Loucy (cell line): ENCODE measurements around the gene IFI35.
A peak's percentile ranks its signal among the peaks of the same experiment; 100 is the strongest.

ENCODE experiments used
- H2AFZ ChIP-seq: fragments of 200-600 bp; sonication (generic); 2 replicates; pipeline ENCODE4 v1.6.0; 2016; ENCODE audit warnings: antibody characterized with exemption, mild to moderate bottlenecking, low read length, moderate library complexity
- H3F3A ChIP-seq: fragments of 200-600 bp; 2 replicates; pipeline ENCODE4 v1.6.0; 2016; ENCODE audit warnings: antibody characterized with exemption, low read depth, mild to moderate bottlenecking
- H3K27me3 ChIP-seq: fragments of 200-600 bp; sonication (generic); 2 replicates; pipeline ENCODE4 v1.6.1; 2014; ENCODE audit warnings: low read length, mild to moderate bottlenecking; ENCODE audit not compliant: insufficient read depth, poor library complexity, severe bottlenecking
- H3K36me3 ChIP-seq: fragments of 200-600 bp; sonication (generic); 2 replicates; pipeline ENCODE4 v1.6.1; 2016; ENCODE audit warnings: low read length; ENCODE audit not compliant: insufficient read depth
- H3K4me1 ChIP-seq: fragments of 200-600 bp; sonication (generic); 2 replicates; pipeline ENCODE4 v1.5.1; 2014; ENCODE audit warnings: low read length, mild to moderate bottlenecking; ENCODE audit not compliant: insufficient read depth, poor library complexity, severe bottlenecking
- H3K4me2 ChIP-seq: fragments of 200-600 bp; sonication (generic); 2 replicates; pipeline ENCODE4 v1.6.0; 2014; ENCODE audit warnings: antibody characterized with exemption, low read length, low read depth, mild to moderate bottlenecking; ENCODE audit not compliant: poor library complexity, severe bottlenecking
- H3K4me3 ChIP-seq: fragments of 200-600 bp; sonication (generic); 2 replicates; pipeline ENCODE4 v1.5.1; 2014; ENCODE audit warnings: low read length, mild to moderate bottlenecking, mixed read lengths; ENCODE audit not compliant: poor library complexity, severe bottlenecking
- H3K79me2 ChIP-seq: fragments of 200-600 bp; sonication (generic); 2 replicates; pipeline ENCODE4 v1.6.1; 2014; ENCODE audit warnings: low read length; ENCODE audit not compliant: insufficient read depth
- H3K9ac ChIP-seq: fragments of 200-600 bp; sonication (generic); 2 replicates; pipeline ENCODE4 v1.6.0; 2014; ENCODE audit warnings: mild to moderate bottlenecking, low read depth, low read length, moderate library complexity; ENCODE audit not compliant: poor library complexity, severe bottlenecking
- H3K9me2 ChIP-seq: fragments of 200-600 bp; sonication (generic); replicated peaks from 2 replicates; pipeline ENCODE4 v1.6.1; 2016; ENCODE audit warnings: low read depth, low read length, mixed read lengths
- H3K9me3 ChIP-seq: fragments of 200-600 bp; sonication (generic); 2 replicates; pipeline ENCODE4 v1.6.1; 2014; ENCODE audit warnings: mild to moderate bottlenecking, antibody characterized with exemption, low read length, low read depth; ENCODE audit not compliant: insufficient read depth
- H4K20me1 ChIP-seq: fragments of 200-600 bp; sonication (generic); 2 replicates; pipeline ENCODE4 v1.6.0; 2014; ENCODE audit warnings: antibody characterized with exemption, low read length, mild to moderate bottlenecking; ENCODE audit not compliant: insufficient read depth, poor library complexity, severe bottlenecking
- EZH2phosphoT487 ChIP-seq: fragments of 200-600 bp; IDR thresholded peaks from 2 replicates; pipeline ENCODE4 v1.6.1; 2018; ENCODE audit warnings: antibody characterized with exemption, mild to moderate bottlenecking, moderate library complexity, borderline replicate concordance
- TF ChIP-seq, protein P1 (sequence below): fragments of 200-600 bp; sonication (generic); conservative IDR thresholded peaks from 2 replicates; pipeline ENCODE4 v1.5.1; 2014; ENCODE audit warnings: mild to moderate bottlenecking, antibody characterized with exemption, low read length

Gene IFI35

DNA sequence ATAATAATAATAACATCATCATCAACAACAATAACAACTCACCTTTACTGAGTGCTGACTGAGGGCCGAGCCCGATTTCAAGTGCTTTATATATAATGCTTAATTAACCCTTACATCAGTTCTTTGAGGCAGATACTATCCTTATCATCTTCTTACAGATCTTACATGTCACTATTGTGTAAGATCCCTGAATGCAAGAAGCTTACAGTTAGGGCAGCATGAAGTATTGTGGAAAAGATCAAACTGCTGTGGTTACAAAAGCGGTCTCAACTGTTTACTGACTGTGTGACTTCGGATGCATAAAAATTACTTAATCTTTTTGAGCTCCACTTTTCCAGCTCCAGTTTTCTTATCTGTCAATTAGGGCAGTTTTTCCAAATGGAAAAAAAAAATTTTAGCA, 12.3 kb downstream of the IFI35 start:
- TF ChIP-seq, protein P1, sequence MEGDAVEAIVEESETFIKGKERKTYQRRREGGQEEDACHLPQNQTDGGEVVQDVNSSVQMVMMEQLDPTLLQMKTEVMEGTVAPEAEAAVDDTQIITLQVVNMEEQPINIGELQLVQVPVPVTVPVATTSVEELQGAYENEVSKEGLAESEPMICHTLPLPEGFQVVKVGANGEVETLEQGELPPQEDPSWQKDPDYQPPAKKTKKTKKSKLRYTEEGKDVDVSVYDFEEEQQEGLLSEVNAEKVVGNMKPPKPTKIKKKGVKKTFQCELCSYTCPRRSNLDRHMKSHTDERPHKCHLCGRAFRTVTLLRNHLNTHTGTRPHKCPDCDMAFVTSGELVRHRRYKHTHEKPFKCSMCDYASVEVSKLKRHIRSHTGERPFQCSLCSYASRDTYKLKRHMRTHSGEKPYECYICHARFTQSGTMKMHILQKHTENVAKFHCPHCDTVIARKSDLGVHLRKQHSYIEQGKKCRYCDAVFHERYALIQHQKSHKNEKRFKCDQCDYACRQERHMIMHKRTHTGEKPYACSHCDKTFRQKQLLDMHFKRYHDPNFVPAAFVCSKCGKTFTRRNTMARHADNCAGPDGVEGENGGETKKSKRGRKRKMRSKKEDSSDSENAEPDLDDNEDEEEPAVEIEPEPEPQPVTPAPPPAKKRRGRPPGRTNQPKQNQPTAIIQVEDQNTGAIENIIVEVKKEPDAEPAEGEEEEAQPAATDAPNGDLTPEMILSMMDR, result no peak
- no peak for TF ChIP-seq EZH2phosphoT487
- no peaks in the 10 kb centered on the region for H3K9me3 ChIP-seq
- peaks cover 29% of the 10 kb centered on the region for H3K4me1 ChIP-seq
- peaks cover 46% of the 10 kb centered on the region for H3K79me2 ChIP-seq
- H3K4me3 ChIP-seq, result peak overlapping the region; percentile 92
- peak overlapping the region; percentile 91 for H3K4me2 ChIP-seq
- H3K27me3 ChIP-seq, result no peaks in the 10 kb centered on the region
- H3K9me2 ChIP-seq, result no peaks in the 10 kb centered on the region
- H3F3A ChIP-seq, result 0 out of 2 replicates have a peak, but pooled peaks cover 4% of the 10 kb centered on the region
- peak overlapping the region; percentile 94 for H3K9ac ChIP-seq
- H2AFZ ChIP-seq, result no peak overlapping the region
- peaks cover 27% of the 10 kb centered on the region; the same call in 1 of the 2 replicates for H3K36me3 ChIP-seq
- peaks cover 24% of the 10 kb centered on the region for H4K20me1 ChIP-seq

DNA sequence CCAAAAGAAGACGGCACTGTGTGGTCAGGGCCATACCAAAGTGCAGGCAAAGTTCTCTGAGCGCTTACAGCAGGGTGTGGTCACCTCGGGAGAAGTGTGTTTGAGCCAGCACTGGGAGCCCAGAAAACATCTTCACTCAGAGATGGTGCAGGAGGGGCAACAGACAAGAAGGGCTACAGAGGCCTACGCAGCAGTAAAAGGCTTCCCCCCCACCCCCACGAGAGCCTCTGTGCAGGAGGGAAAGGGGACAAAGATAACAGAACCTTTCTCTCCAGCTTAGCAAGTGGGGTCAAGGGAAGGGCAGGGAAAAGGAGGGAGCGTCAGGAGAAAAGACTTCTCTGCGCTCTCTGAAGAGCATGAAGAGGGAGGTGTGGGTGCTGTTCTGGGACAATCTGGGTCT, 12.8 kb downstream of the IFI35 start:
- Histone ChIP-seq H3K4me3 (peak overlapping the region; percentile 92), H3K4me1 (peaks cover 29% of the 10 kb centered on the region), H3K9me3 (no peaks in the 10 kb centered on the region), H2AFZ (no peak overlapping the region), H3K9me2 (no peaks in the 10 kb centered on the region), H3K27me3 (no peaks in the 10 kb centered on the region), H4K20me1 (peaks cover 24% of the 10 kb centered on the region), H3K4me2 (peak overlapping the region; percentile 91), H3K79me2 (peaks cover 46% of the 10 kb centered on the region), H3K36me3 (peaks cover 25% of the 10 kb centered on the region; the same call in 1 of the 2 replicates), H3F3A (0 out of 2 replicates have a peak, but pooled peaks cover 4% of the 10 kb centered on the region), H3K9ac (peak overlapping the region; percentile 94)
- TF ChIP-seq EZH2phosphoT487, result no peak
- TF ChIP-seq, protein P1, result no peak

DNA sequence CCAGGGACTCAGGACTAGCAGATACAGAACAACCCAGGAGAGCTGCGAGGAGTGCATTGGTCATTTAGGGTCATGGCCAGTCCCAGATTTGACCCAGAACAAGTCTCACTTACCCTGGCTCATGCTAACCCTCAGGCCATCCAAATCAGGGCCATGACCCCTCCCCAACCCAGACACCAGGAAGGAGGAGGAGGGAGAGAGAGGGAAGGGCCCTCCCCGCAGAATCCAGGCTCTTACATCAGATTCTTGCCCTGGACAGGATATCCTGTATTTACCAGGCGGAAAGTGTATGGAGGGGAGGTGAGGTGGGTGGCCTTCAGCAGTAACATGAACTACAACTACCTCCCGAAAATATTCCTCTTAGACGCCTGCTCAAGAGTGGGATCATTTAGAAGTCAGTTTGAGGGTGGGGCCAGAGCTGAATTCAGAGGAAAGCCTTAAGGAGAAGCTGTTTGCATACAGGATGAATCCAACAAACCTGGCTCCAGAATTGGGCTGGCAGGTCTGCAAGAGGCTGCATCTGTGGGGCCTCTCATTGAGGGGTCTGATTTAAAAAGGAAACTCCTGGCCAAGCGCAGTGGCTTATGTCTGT, 13.5 kb downstream of the IFI35 start:
- TF ChIP-seq, protein P1, result no peak
- no peak for TF ChIP-seq EZH2phosphoT487
- Histone ChIP-seq H3K4me2 (peak overlapping the region; percentile 91), H3K9me2 (no peaks in the 10 kb centered on the region), H4K20me1 (peaks cover 24% of the 10 kb centered on the region), H3K36me3 (peaks cover 18% of the 10 kb centered on the region; the same call in 1 of the 2 replicates), H2AFZ (no peak overlapping the region), H3K9me3 (no peaks in the 10 kb centered on the region), H3K9ac (peak overlapping the region; percentile 94), H3K79me2 (peaks cover 46% of the 10 kb centered on the region), H3K4me1 (peaks cover 34% of the 10 kb centered on the region), H3K4me3 (peak overlapping the region; percentile 92), H3F3A (0 out of 2 replicates have a peak, but pooled peaks cover 4% of the 10 kb centered on the region), H3K27me3 (no peaks in the 10 kb centered on the region)
